Stomach (tissue), 9 donors: ENCODE data around the gene FERMT1. TPM values are rescaled to one million over a fixed set of nuclear protein-coding genes. Genes with fewer than 3 reads are reported as not detected.
A peak's percentile ranks its signal among the peaks of the same experiment; 100 is the strongest.

Experiments used
- DNase-seq, 2 donors: peaks; one replicate each; pipeline versions ENCODE4 v3.0.0 to v3.0.0-alpha.2; 2013 to 2019
- H3K27ac ChIP-seq, 5 donors: fragments of 200-600 bp in 4 of 5; sonication (generic) in 4 of 5; one replicate each; pipeline ENCODE4 v1.5.1; 2013 to 2019; ENCODE audit warnings: mild to moderate bottlenecking in 1 of 5, moderate library complexity in 1 of 5
- H3K27me3 ChIP-seq, 3 donors: fragments of 200-600 bp; sonication (generic); one replicate each; pipeline ENCODE4 v1.5.1; 2017 to 2019; ENCODE audit warnings: mixed run types in 1 of 3
- H3K36me3 ChIP-seq, 4 donors: fragments of 200-600 bp; sonication (generic); 1 replicate in 3 of 4; 2 replicates in 1 of 4; pipeline ENCODE4 v1.5.1; 2016 to 2019
- H3K4me1 ChIP-seq, 4 donors: fragments of 200-600 bp; sonication (generic); one replicate each; pipeline ENCODE4 v1.5.1; 2016 to 2019
- H3K4me3 ChIP-seq, 4 donors: fragments of 200-600 bp; sonication (generic) in 3 of 4; one replicate each; pipeline ENCODE4 v1.5.1; 2016 to 2019; ENCODE audit warnings: mild to moderate bottlenecking in 1 of 4
- H3K9me3 ChIP-seq, 4 donors: fragments of 200-600 bp; sonication (generic); one replicate each; pipeline ENCODE4 v1.5.1; 2016 to 2019
- CTCF ChIP-seq, 7 experiments: fragments of 450-650 bp in 4 of 7; fragments of 200-600 bp in 3 of 7; sonication (generic) in 3 of 7; IDR thresholded peaks; one replicate each; pipeline ENCODE4 v1.5.1; 2016 to 2019; ENCODE audit warnings: antibody characterized with exemption in 7 of 7, control low read depth in 2 of 7, mild to moderate bottlenecking in 1 of 7
- EP300 ChIP-seq: sonication (generic); formaldehyde crosslinking; IDR thresholded peaks from one replicate; pipeline ENCODE4 v1.6.1; 2017; ENCODE audit warnings: antibody characterized with exemption
- POLR2A ChIP-seq, 4 donors: fragments of 450-650 bp; IDR thresholded peaks; one replicate each; pipeline ENCODE4 v1.6.1; 2016; ENCODE audit warnings: antibody characterized with exemption in 4 of 4, control low read depth in 2 of 4, mild to moderate bottlenecking in 1 of 4, moderate library complexity in 1 of 4
- POLR2AphosphoS5 ChIP-seq, 3 donors: sonication (generic); formaldehyde crosslinking; IDR thresholded peaks; one replicate each; pipeline ENCODE4 v1.6.1; 2016; ENCODE audit warnings: antibody characterized with exemption in 3 of 3
- WGBS, 5 donors: extraction: QIAGEN DNeasy Blood & Tissue Kit in 3 of 5; methylation state at CpG; one replicate each; pipeline versions ENCODE4 v1.1.5 to v1.1.7; 2013 to 2018; 5-methylcytosine and 5-hydroxymethylcytosine counted together
- intact Hi-C: fragments of 100-400 bp; cut with DNase I; formaldehyde crosslinking; loops from one replicate; pipeline ENCODE4 v1.15.1; 2023; ENCODE audit warnings: low total_unique reads
- polyA plus RNA-seq, 3 donors: library from polyadenylated mRNA; stranded (reverse); fragments of 200-250 nt; gene quantifications; one replicate each; pipeline ENCODE4 v1.2.3, GENCODE V29; 2013
- total RNA-seq, 5 donors: library from RNA; depleted of rRNA; stranded (reverse); fragments of >200 nt; gene quantifications; one replicate each; pipeline versions ENCODE4 v1.1.0 to v1.2.3, GENCODE V29; 2014 to 2016
- donor health status: healthy with polysubstance abuse.
- donor health status: Bipolar disorder and iron deficiency.
- donor health status: healthy.

Gene FERMT1
- total and polyA plus RNA-seq, 8 donors = 0.45 to 14.5 (median 7.9) TPM

- intact Hi-C loops = no loop called here
- H3K4me1 ChIP-seq = peaks cover 0 to 20% (median 10%) of the 10 kb centered on the region in 4 donors
- H3K27me3 ChIP-seq = peaks cover 0 to 11% (median 0%) of the 10 kb centered on the region in 3 donors
- no peak overlapping the region for H3K27ac ChIP-seq
- H3K4me3 ChIP-seq = no peak overlapping the region
- DNase-seq = no peak
- no peaks in the 10 kb centered on the region for H3K36me3 ChIP-seq
- WGBS, 5 donors = 38 to 62% (median 58%) methylated on average over 2 of the region's 2 CpGs
- no peaks in the 10 kb centered on the region for H3K9me3 ChIP-seq
- no peak for TF ChIP-seq POLR2A (IDR thresholded peaks at IDR 0.05)
- TF ChIP-seq CTCF (IDR thresholded peaks at IDR 0.05) = no peak
- TF ChIP-seq POLR2AphosphoS5 (IDR thresholded peaks at IDR 0.05) = no peak
- TF ChIP-seq EP300 = no peak
Measured at GRCh38 chr20:6061544-6061943, 61.3 kb downstream of the FERMT1 start.

- Histone ChIP-seq H3K4me1 (peaks cover 0 to 20% (median 9%) of the 10 kb centered on the region in 4 donors), H3K9me3 (no peaks in the 10 kb centered on the region), H3K4me3 (no peak overlapping the region), H3K27ac (no peak overlapping the region), H3K36me3 (no peaks in the 10 kb centered on the region), H3K27me3 (peaks cover 0 to 21% (median 0%) of the 10 kb centered on the region in 3 donors)
- 54 to 62% (median 57%) methylated on average over 6 of the region's 6 CpGs for WGBS, 5 donors
- DNase-seq = no peak
- intact Hi-C loops = no loop called here
- TF ChIP-seq POLR2A (IDR thresholded peaks at IDR 0.05) (no peak), CTCF (IDR thresholded peaks at IDR 0.05) (no peak), POLR2AphosphoS5 (IDR thresholded peaks at IDR 0.05) (no peak), EP300 (no peak)
Measured at GRCh38 chr20:6060213-6060612, 62.6 kb downstream of the FERMT1 start.

- TF ChIP-seq CTCF (IDR thresholded peaks at IDR 0.05) (no peak), POLR2AphosphoS5 (IDR thresholded peaks at IDR 0.05) (peak in 2 of 3 donors; percentile 28 to 36)
- peak; percentile 38 to 76 for DNase-seq
- H3K36me3 ChIP-seq = no peaks in the 10 kb centered on the region
- intact Hi-C loops = no loop called here
- H3K4me3 ChIP-seq = no peak overlapping the region
- 13 to 28% (median 16%) methylated on average over 7 of the region's 7 CpGs for WGBS, 5 donors
- peaks cover 4 to 26% (median 12%) of the 10 kb centered on the region in 4 donors for H3K4me1 ChIP-seq
- H3K9me3 ChIP-seq = no peaks in the 10 kb centered on the region
- H3K27ac ChIP-seq = peak overlapping the region; percentile 20 to 52 (median 29)
- peaks cover 0 to 29% (median 0%) of the 10 kb centered on the region in 3 donors for H3K27me3 ChIP-seq
Measured at GRCh38 chr20:6058684-6059295, 64.0 kb downstream of the FERMT1 start.

GRCh38 chr20:6057691-6058090 lies 65.1 kb downstream of the FERMT1 start:
- peaks cover 0 to 40% (median under 1%) of the 10 kb centered on the region in 3 donors for H3K27me3 ChIP-seq
- peaks cover 5 to 36% (median 17%) of the 10 kb centered on the region in 4 donors for H3K4me1 ChIP-seq
- H3K27ac ChIP-seq = peak overlapping the region in 2 of 5 donors; percentile 11 to 52
- intact Hi-C loops = no loop called here
- no peak overlapping the region for H3K4me3 ChIP-seq
- 52 to 83% (median 71%) methylated on average over 2 of the region's 2 CpGs for whole genome bisulfite sequencing, 5 donors
- no peaks in the 10 kb centered on the region for H3K9me3 ChIP-seq
- TF ChIP-seq CTCF (IDR thresholded peaks at IDR 0.05) = no peak
- TF ChIP-seq POLR2AphosphoS5 (IDR thresholded peaks at IDR 0.05) = no peak
- no peak for TF ChIP-seq POLR2A (IDR thresholded peaks at IDR 0.05)
- TF ChIP-seq EP300 = no peak
- DNase-seq = no peak
- no peaks in the 10 kb centered on the region for H3K36me3 ChIP-seq
